HG03025 (cell line): ENCODE measurements around the gene ZDHHC7.
"Not testable (repeated sequence)": the region's sequence is repeated elsewhere in the genome, so short reads cannot be mapped to it uniquely, and the experiment has no call there.

Experiments
- ATAC-seq: cut with Tn5 transposase; IDR thresholded peaks from one replicate; pipeline ENCODE4 v1.9.1; 2021; ENCODE audit warnings: mild to moderate bottlenecking, moderate library complexity; ENCODE audit not compliant: unreplicated experiment, low FRiP score

ZDHHC7 gene, protein sequence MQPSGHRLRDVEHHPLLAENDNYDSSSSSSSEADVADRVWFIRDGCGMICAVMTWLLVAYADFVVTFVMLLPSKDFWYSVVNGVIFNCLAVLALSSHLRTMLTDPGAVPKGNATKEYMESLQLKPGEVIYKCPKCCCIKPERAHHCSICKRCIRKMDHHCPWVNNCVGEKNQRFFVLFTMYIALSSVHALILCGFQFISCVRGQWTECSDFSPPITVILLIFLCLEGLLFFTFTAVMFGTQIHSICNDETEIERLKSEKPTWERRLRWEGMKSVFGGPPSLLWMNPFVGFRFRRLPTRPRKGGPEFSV

DNA sequence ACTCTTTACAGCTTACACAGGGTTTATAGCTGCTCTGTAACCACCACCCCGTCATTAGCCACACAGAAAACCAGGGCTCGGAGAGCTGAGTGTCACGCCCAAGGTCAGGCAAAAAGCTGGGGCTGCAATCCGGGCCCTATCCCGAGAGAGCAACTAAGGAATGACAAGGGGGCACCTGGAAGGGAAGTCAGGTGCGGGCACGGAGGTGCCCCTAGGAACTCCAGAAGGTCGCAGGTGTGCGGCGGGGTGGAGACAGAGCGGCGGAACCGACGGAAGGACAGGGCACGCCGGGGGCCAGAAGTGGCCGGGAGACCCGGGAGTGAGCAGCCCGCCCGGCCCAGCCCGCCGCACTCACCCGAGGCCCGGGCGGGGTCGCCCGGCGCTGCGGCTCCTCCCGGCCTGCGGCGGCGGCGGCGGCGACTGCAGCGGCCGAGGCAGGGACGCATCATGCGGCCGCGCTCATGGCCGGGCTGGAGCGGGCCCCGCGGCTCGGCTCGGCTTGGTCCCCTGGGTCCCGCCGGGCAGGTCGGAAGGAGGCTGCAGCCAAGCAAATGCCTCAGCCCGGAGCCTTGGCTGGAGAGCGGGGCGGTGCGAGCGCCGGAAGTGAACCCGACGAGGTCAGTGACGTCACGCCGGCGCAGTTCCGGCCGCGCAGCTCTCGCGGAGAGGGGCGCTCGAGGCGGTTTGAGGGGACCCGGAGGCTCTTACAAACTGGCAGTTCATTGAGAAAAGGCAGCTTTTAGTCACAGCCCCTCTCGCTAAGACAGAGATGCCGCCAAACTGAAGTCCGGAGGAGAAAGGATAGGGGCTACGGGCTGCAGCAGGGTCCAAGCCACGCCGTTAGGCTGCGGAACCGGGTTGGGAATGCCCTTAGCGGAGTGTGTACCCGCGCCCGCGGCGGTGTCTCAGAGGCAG lies at the start of gene ZDHHC7:
Gene ZDHHC7, minus strand, starts transcription at position 605 of the 915 bp plus-strand sequence. CDS start 20,917 bp downstream, outside the sequence.
- ATAC-seq: peak; percentile 86

DNA sequence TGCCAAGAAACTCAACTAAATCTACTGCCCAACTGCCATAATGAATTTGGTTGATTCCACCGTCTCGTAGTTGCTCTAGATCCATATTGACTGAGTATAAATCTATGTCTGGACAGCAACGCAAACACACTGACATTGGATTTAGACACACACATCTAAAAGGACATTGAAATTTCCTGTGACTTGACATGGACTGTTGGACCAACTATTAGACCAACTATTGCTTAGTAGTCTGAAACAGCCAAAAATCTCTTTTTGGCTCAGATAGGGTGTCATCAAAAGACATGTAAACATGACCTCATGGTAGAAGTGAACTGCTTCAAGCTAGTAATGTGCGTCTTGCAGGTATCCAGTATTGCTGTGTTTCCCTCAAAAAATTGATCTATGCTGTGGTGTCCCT lies 47.6 kb upstream of the ZDHHC7 start:
- no peak for ATAC-seq

DNA sequence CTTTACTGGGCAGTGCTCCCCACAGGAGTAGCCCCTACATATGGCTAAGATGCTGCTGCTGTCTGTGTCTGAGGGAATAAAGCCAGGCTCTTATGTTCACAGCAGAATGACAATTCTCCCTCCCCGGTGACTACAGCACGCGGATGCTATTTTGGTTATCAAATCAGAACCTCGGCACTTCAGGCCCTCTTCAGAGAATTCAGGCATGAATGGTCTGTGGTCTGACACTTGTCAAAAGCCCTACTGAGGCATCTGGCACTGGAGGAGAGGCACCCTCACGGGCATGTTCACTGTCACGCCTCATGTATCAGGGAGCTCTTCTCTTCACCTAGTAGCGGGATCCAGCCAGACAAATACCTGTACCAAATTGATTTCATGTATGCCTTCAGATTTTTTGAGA lies 46.6 kb upstream of the ZDHHC7 start:
- no peak for ATAC-seq

DNA sequence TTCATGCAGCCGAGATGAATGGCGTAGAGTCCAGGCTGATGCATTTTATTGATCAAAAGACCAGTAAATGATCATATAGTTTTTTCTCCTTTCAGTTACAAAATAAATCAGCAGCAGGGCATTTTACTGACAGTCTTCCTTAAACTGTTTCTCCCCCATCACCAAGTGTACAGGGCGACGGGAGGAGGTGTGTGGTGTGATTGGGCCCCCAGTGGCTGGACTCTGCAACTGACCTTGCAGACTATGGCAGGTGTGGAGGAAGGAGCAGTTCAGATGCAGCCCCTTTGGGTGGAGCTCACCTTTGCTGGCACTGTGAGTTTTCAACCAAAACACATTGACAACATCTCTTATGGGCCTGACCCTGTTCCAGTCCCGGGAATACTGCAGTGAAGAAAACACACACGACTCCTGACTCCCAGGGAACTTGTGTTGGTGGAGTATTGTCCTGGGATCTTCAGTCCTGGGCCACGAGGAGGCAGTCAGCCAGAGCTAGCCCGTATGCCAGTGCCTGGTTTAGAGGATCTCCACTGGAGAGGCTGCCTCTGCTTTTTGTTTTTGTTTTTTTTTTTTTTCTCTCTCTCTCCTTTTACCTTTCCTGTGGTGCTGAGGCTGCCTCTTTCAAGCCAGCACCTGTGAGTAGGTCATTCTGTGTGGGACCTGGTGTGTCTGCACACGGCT lies 46.0 kb upstream of the ZDHHC7 start:
- ATAC-seq: no peak

DNA sequence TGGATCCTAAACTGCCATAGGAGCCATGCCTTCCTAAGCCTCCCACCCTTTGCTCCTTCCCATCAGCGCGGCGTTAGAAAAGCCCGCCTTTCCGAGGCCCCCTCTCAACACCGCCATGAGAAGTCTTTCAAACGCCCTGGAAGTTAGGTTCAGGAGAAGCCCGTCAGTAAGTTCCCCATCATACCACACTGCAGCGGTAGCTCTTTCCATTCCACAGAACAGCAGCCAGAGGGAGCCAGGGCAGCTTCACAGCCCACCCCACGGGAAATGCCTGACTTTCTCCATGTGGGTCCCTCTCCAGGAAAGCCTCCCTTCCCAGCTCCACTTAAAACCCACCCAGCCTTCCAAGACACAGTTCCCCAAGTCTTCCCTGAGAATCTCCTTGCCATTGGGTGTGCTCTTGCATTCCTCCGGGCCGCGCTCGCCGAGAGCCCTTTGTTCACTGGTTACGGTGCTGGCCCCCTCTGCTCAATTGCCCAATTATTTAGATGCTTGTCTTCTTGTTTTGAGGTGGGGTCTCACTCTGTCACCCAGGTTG lies 44.9 kb upstream of the ZDHHC7 start:
- no peak for ATAC-seq

DNA sequence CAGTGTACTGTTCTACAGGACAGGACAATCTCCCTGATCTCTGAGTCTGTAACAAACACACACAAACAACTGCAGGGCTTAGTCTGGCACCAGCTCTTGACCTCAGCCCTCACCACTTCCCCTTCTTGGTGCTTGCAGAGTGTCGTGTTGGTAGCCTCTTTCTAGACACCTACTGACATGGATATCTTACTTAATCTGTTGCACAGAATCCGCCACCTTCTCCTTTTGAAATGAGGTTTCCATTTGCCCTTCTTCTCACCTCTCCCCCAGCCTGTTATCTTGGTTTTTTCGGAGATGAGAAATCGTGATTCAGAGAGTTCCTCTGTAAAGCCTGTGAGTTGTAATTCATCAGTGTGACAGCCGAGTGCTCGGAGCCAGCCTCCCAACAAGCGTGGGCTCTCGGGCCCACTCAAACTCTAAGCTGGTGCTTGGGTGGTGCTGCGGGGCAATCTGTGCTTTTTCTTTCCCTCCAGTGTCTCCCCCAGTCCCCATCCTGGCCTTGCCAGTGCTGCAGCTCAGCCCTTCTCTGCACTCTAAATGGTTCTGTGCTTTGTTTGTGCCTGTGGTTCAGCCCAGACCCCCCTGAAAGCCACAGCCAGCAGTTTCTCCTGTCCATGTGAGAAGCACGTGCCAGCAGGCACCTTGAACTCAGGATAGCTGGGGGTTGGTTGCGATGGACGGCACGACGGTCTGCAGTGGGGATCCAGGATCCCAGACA lies 44.3 kb upstream of the ZDHHC7 start:
- ATAC-seq: peak; percentile 81

DNA sequence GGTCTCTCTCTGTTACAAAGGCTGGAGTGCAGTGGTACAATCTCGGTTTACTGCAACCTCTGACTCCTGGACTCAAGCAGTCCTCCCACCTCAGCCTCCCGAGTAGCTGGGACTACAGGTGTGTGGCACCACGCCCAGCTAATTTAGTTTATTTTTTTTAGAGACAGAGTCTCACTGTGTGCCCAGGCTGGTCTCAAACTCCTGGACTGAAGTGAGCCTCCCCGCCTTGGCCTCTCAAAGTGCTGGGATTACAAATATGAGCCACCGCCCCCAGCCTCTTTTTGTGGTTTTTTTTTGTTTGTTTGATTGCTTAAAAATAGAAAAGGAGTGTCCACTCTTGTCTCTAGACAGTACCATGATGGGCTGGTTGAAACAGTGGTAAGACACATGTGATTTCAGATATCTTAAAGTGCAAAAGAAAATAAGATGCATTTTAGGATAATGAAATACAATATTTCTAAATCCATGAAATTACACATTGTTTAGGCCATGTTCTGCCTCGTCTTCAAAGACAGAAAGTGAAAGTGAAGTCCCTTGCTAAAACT lies 43.7 kb upstream of the ZDHHC7 start:
- ATAC-seq: no peak

DNA sequence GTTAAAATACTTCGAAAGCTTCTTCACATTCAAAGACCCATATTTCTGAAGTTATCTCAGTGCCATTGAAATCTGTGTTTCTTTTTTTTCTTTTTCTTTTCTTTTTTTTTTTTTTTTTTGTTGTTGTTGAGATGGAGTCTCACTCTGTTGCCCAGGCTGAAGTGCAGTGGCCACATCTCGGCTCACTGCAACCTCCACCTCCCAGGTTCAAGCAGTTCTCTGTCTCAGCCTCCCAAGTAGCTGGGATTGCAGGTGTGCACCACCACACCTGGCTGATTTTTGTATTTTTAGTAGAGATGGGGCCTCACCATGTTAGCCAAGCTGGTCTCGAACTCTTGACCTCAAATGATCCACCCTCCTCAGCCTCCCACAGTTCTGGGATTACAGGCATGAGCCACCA lies 43.0 kb upstream of the ZDHHC7 start:
- not testable (repeated sequence) for ATAC-seq

DNA sequence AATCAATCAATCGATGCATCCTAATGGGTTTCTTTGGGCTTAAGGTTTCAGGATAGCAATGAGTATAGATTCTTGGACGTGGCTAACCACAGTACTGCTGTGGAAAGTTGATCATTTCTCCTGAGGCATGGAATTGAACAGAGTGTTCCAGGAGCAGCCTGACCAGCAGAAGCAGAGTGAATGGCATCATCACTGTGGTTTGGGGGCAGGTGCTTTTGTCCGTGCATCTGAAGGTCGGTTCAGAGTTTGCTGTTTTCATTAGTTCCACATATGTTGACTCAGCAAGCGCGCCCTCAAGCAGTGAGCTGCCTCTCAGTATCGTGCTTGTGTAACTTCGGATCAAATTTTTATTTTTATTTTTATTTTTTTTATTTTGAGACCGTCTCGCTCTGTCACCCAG lies 41.2 kb upstream of the ZDHHC7 start:
- ATAC-seq: no peak

DNA sequence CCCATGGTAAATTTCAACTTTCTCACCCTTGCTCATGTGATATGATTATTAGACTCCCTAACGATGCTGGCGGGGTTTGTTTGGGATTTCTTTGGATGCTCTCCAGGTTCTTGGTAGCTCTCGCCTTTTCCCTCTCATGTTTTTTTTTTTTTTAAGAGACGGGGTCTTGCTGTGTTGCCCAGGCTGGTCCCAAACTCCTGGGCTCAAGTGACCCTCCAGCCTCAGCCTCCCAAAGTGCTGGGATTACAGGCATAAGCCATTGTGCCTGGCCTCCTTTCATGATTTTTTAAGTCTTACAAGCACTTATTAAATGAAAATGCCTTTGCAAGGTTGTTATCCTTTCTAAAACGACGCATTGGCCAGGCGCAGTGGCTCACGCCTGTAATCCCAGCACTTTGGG lies 40.3 kb upstream of the ZDHHC7 start:
- ATAC-seq: no peak

DNA sequence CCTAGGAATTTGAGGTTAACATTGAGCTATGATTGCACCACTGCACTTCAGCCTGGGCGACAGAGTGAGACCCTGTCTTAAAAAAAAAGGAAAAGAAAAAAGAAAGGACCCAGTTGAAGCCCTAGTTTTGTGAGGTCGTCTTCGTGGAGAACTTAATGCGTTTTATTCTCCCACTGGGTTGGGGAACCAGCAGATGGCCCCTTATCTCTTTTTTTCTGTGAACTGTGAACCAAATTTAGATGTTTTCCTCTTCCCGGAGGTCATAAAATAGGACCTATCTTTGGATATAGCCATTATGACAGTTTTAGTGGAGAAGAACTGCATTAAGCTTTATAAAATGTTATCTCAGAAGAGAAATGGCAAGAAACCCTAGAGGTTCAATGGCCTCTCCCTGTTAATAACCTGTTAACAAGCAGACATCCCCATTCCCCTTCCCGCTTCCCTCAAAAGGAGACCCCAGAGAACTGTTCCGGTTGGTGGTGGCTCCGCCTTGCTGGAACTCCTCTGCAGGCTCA lies 39.8 kb upstream of the ZDHHC7 start:
- no peak for ATAC-seq

DNA sequence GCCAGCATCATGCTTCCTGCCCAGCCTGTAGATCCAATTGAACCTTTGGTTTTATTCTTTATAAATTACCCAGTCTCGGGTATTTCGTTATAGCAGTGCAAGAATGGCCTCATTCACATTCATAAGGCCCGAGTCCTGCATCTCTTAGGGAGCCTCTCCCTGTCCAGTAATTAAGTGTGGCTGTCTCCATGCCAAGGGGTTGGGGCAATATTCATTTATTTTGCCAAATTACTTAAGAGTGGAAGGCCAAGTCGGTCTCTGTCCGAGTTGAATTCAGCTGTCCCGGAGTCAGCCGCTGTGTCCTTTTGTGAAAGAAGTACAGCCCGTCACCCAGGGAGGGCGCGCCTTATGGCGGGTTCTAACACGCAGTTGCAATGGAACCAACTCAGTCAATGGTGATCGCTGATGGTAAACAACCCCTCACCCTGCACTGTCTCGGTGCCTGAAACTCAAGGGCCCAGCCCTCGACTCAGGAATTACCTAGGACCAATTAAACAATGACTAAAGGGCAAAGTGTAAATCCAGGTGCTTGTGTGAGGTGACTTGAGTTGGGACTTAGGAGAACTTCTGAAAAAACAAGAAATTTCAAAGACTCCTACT lies 38.5 kb upstream of the ZDHHC7 start:
- no peak for ATAC-seq

DNA sequence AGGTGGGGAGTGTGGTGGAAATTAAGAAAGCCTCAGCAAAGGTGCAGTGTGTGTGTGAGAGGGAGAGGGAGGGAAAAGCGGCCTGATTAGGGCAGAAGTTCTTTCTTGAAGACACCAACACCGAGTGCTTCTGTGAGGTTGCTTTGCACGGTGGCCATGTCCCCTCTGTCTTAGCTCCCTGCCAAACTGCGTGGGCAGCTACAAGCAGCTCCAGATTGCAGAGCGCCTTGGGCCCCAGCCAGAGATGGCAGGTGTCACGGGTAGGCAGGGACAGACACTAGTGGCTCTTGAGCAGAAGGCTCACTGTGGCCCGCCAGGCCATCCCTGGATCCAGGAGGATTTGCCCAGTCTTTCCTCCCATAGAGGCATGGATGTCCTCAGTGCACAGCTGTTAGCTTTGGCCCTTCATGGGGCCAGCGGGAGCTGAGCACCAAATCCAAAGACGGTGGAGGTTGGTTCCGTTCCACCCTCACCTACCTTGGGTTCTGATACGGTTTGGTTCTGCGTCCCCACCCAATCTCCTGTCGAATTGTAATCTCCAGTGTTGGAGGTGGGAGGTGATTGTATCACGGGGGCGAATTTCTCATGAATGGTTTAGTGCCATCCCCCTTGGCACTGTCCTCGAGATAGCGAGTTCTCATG lies 37.7 kb upstream of the ZDHHC7 start:
- no peak for ATAC-seq

DNA sequence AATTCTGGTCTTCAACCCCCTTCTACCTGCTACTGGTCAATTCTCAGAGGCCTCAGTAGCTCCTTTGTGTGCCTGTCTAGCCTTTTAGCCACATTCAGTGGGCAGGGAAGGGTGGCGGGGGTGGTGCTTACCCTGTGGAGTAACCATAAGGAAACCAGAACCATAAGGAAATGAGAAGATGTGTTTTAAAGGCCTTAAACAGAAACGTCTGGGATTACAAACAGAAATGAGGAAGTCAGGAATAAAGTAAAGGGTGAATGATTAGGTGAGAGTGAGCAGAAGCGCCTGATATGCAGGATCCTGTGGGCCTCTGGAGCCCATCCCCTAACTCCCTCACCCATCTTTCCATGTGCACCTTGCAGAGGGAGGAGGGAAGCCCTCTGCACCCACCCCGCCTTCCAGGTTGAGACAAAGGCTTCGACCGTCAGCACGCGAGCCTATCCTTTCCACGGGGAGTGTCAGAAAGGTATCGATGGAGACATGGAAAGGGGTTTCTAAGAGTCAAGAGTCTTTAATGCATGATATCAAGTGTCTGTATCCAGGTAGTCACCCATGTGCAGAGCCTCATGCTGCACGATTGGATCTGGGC lies 36.6 kb upstream of the ZDHHC7 start:
- no peak for ATAC-seq

DNA sequence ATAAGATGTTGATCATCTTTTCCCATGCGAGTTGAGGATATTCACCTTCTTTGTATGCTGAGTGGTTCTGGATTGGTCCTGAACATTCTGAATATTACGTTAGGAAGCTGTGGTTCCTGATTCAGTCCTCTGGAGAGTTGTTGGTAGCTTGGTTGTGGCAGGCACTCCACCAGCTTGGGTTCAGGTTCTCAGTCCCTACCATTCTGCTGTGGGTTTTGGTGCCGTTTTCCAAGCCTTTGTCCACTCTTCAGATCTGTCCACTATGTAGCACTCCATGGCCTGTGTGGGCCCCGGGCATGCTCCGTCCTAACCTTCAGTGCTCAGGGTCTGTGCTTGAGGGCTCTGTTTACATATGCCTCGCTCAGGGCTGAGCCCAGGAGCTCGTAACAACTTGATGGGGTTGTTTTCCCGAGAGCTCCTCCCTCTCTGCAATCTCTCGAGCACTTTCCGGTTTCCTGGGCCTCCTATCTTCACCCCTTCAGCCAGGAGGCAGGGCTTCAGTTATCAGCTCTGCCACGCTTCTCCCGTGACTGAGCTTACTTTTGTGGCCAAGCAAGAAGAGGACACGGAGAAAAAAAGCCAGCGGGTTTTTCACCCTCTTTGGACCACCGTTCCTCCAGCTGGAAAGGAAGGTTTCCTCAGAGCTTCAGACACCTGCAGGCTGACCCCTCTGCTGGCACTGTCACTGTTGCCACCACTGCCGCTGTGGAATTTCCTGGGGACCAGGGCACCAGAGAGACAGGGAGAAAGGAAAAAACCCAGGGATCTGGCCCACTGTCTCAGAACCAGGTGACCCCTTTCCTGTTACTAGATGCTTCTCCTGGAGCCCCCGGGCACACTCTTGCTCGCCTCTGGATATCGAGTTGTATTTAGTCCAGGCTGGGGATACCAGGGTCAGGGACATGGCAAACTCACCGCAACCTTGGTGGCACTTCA lies 35.9 kb upstream of the ZDHHC7 start:
- no peak for ATAC-seq

DNA sequence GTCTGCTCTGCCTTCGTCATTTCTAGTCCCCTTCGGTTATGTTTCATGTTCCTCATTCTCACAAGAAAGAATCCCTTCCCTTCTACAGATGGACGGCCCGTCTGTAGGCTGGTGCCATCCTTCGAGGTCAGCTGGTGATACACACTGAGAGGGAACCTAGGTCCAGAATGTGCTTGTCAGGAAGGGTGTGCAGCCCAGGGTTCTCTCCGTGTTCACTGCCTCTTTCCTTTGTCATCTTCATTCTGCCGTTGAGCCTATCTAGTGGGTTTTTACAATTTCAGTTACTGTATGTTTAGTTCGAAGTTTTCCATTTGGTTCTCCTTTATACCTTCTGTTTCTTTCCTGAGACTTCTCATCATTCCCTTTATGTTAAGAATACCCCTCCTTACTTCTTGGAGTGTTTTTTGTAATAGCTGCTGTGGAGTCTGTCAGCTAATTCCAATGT lies 35.2 kb upstream of the ZDHHC7 start:
- ATAC-seq: no peak
